Lower leg skin (tissue), 3 donors: Measurements from ENCODE around the gene XRCC6.
"Not testable (repeated sequence)": the region's sequence is repeated elsewhere in the genome, so short reads cannot be mapped to it uniquely, and the experiment has no call there.

Experiments
- CTCF ChIP-seq, 3 donors: fragments of 450-650 bp; IDR thresholded peaks; one replicate each; pipeline ENCODE4 v1.5.1; 2016; ENCODE audit warnings: antibody characterized with exemption in 3 of 3, mild to moderate bottlenecking in 3 of 3, moderate library complexity in 2 of 3
- POLR2A ChIP-seq, 2 donors: fragments of 450-650 bp; IDR thresholded peaks; one replicate each; pipeline ENCODE4 v1.6.1; 2016 to 2017; ENCODE audit warnings: antibody characterized with exemption in 2 of 2, mild to moderate bottlenecking in 1 of 2, moderate library complexity in 1 of 2

GRCh38 chr22:41663594-41663993 is 42.5 kb downstream of the XRCC6 start:
- TF ChIP-seq CTCF, POLR2A (IDR thresholded peaks at IDR 0.05): not testable (repeated sequence)
